Aorta (tissue), 5 donors: ENCODE measurements around the gene ARFGAP3. TPM values are rescaled to one million over a fixed set of nuclear protein-coding genes. Genes with fewer than 3 reads are reported as not detected.

Experiments
- ATAC-seq: fragments of 200-7000 bp; cut with Tn5 transposase; one replicate; pipeline ENCODE4 v1.9.1; 2022; ENCODE audit warnings: moderate library complexity; ENCODE audit not compliant: low FRiP score
- DNase-seq, 2 donors: peaks; one replicate each; pipeline ENCODE4 v3.0.0-alpha.2; 2020
- H3K27ac ChIP-seq, 2 donors: one replicate each; pipeline ENCODE4 v1.5.1; 2013; ENCODE audit warnings: low read length in 2 of 2, mild to moderate bottlenecking in 2 of 2, moderate library complexity in 2 of 2, control low read depth in 1 of 2, inconsistent platforms in 1 of 2, low read depth in 1 of 2
- H3K27me3 ChIP-seq, 2 donors: one replicate each; pipeline ENCODE4 v1.6.1; 2013; ENCODE audit warnings: control low read depth in 1 of 2, low read length in 1 of 2, mild to moderate bottlenecking in 1 of 2, moderate library complexity in 1 of 2; ENCODE audit not compliant: insufficient read depth in 2 of 2, control insufficient read depth in 1 of 2
- H3K36me3 ChIP-seq, 2 donors: one replicate each; pipeline ENCODE4 v1.6.1; 2013; ENCODE audit warnings: control low read depth in 1 of 2, low read length in 1 of 2, mild to moderate bottlenecking in 1 of 2; ENCODE audit not compliant: insufficient read depth in 2 of 2, control insufficient read depth in 1 of 2
- H3K4me1 ChIP-seq, 2 donors: one replicate each; pipeline ENCODE4 v1.6.1; 2013; ENCODE audit warnings: low read length in 2 of 2, control low read depth in 1 of 2, mild to moderate bottlenecking in 1 of 2, moderate library complexity in 1 of 2; ENCODE audit not compliant: insufficient read depth in 2 of 2, control insufficient read depth in 1 of 2
- H3K4me3 ChIP-seq, 2 donors: one replicate each; pipeline ENCODE4 v1.5.1; 2013; ENCODE audit warnings: low read length in 2 of 2, control low read depth in 1 of 2, mild to moderate bottlenecking in 1 of 2
- H3K9me3 ChIP-seq: one replicate; pipeline ENCODE4 v1.6.1; 2013; ENCODE audit warnings: mild to moderate bottlenecking, low read length; ENCODE audit not compliant: control insufficient read depth
- WGBS, 2 donors: extraction: QIAGEN DNeasy Blood & Tissue Kit; methylation state at CpG; one replicate each; pipeline ENCODE4 v1.1.7; 2013; 5-methylcytosine and 5-hydroxymethylcytosine counted together
- intact Hi-C, 2 donors: fragments of 100-400 bp; cut with DNase I; formaldehyde crosslinking; loops; one replicate each; pipeline versions ENCODE4 v1.14.2 to v1.15.0; 2022
- polyA plus RNA-seq, 2 donors: library from polyadenylated mRNA; stranded (reverse); fragments of 200-250 nt; gene quantifications; one replicate each; pipeline ENCODE4 v1.2.3, GENCODE V29; 2013
- total RNA-seq, 2 donors: library from RNA; stranded (reverse); fragmentation: NEBNext Ultra II Directional; extraction: Animal tissue kit (Norgen Biotek cat#: 25700); gene quantifications; one replicate each; pipeline ENCODE4 v1.2.1, GENCODE V29; 2021
- donor health status: healthy with polysubstance abuse.
- donor health status: Bipolar disorder and iron deficiency.
- donor health status: DM: no; HTN: no; CAD: no.
- donor health status: DM: no; HTN: no; CAD: no.
- donor health status: DM: yes; HTN: yes; CAD: no.

The ARFGAP3 gene
- total and polyA plus RNA-seq, 4 donors, result 40.1 to 60.5 (median 44.8) TPM

- WGBS, 2 donors, result 81 to 83% methylated on average over 14 of the region's 14 CpGs
- Histone ChIP-seq H3K27ac (no peak overlapping the region), H3K9me3 (no peaks in the 10 kb centered on the region), H3K36me3 (peaks cover 7 to 18% of the 10 kb centered on the region in 2 donors), H3K27me3 (no peaks in the 10 kb centered on the region), H3K4me1 (no peaks in the 10 kb centered on the region), H3K4me3 (no peak overlapping the region)
- intact Hi-C loops, result no loop called here
- DNase-seq (no peak), ATAC-seq (no peak)
Measured at GRCh38 chr22:42887523-42888507, 30.7 kb upstream of the ARFGAP3 start.

GRCh38 chr22:42887120-42887519 lies 30.0 kb upstream of the ARFGAP3 start:
- intact Hi-C loops, result no loop called here
- Histone ChIP-seq H3K9me3 (no peaks in the 10 kb centered on the region), H3K36me3 (peaks cover 7 to 18% of the 10 kb centered on the region in 2 donors), H3K4me3 (no peak overlapping the region), H3K27ac (no peak overlapping the region), H3K4me1 (no peaks in the 10 kb centered on the region), H3K27me3 (no peaks in the 10 kb centered on the region)
- WGBS, 2 donors, result 79 to 80% methylated on average over 7 of the region's 7 CpGs
- ATAC-seq (no peak), DNase-seq (no peak)

GRCh38 chr22:42885446-42885845 lies 28.4 kb upstream of the ARFGAP3 start:
- WGBS, 2 donors, result 57 to 65% methylated on average over 9 of the region's 9 CpGs
- Histone ChIP-seq H3K27ac (no peak overlapping the region), H3K9me3 (no peaks in the 10 kb centered on the region), H3K27me3 (no peaks in the 10 kb centered on the region), H3K36me3 (peaks cover 7 to 18% of the 10 kb centered on the region in 2 donors), H3K4me3 (no peak overlapping the region), H3K4me1 (no peaks in the 10 kb centered on the region)
- DNase-seq, result no peak
- ATAC-seq, result no peak
- intact Hi-C loops, result no loop called here

GRCh38 chr22:42884616-42885375 lies 27.7 kb upstream of the ARFGAP3 start:
- peaks cover 7 to 18% of the 10 kb centered on the region in 2 donors for H3K36me3 ChIP-seq
- no peak for DNase-seq
- no peaks in the 10 kb centered on the region for H3K4me1 ChIP-seq
- 76% methylated on average over 7 of the region's 7 CpGs for WGBS, 2 donors
- intact Hi-C loops, result no loop called here
- ATAC-seq, result no peak
- no peaks in the 10 kb centered on the region for H3K9me3 ChIP-seq
- no peak overlapping the region for H3K27ac ChIP-seq
- no peaks in the 10 kb centered on the region for H3K27me3 ChIP-seq
- H3K4me3 ChIP-seq, result no peak overlapping the region

- peaks cover 7 to 18% of the 10 kb centered on the region in 2 donors for H3K36me3 ChIP-seq
- 87 to 89% methylated on average over 9 of the region's 9 CpGs for WGBS, 2 donors
Measured at GRCh38 chr22:42883970-42884369, 26.9 kb upstream of the ARFGAP3 start.

GRCh38 chr22:42883121-42883520 lies 26.0 kb upstream of the ARFGAP3 start:
- H3K36me3 ChIP-seq, result peaks cover 7 to 13% of the 10 kb centered on the region in 2 donors
- H3K4me1 ChIP-seq, result no peaks in the 10 kb centered on the region
- no peak for DNase-seq
- ATAC-seq, result no peak
- H3K9me3 ChIP-seq, result no peaks in the 10 kb centered on the region
- H3K27me3 ChIP-seq, result no peaks in the 10 kb centered on the region
- intact Hi-C loops, result no loop called here
- 76 to 78% methylated on average over 8 of the region's 8 CpGs for WGBS, 2 donors
- H3K4me3 ChIP-seq, result no peak overlapping the region
- H3K27ac ChIP-seq, result no peak overlapping the region

More at GRCh38 chr22:42883970-42884369, 26.9 kb upstream of the ARFGAP3 start:
- ATAC-seq, result no peak
- Histone ChIP-seq H3K27me3 (no peaks in the 10 kb centered on the region), H3K4me3 (no peak overlapping the region), H3K27ac (no peak overlapping the region), H3K9me3 (no peaks in the 10 kb centered on the region), H3K4me1 (no peaks in the 10 kb centered on the region)
- intact Hi-C loops, result no loop called here
- DNase-seq, result no peak

- ATAC-seq (no peak), DNase-seq (no peak)
- Histone ChIP-seq H3K27me3 (no peaks in the 10 kb centered on the region), H3K4me1 (no peaks in the 10 kb centered on the region), H3K36me3 (peaks cover 7 to 14% of the 10 kb centered on the region in 2 donors), H3K9me3 (no peaks in the 10 kb centered on the region), H3K4me3 (no peak overlapping the region), H3K27ac (no peak overlapping the region)
- WGBS, 2 donors, result 81% methylated on average over 10 of the region's 10 CpGs
- intact Hi-C loops, result no loop called here
Measured at GRCh38 chr22:42881982-42882656, 25.0 kb upstream of the ARFGAP3 start.

- ATAC-seq (no peak), DNase-seq (no peak)
- Histone ChIP-seq H3K4me1 (no peaks in the 10 kb centered on the region), H3K9me3 (no peaks in the 10 kb centered on the region), H3K4me3 (no peak overlapping the region), H3K27me3 (no peaks in the 10 kb centered on the region), H3K36me3 (peaks cover 7 to 16% of the 10 kb centered on the region in 2 donors), H3K27ac (no peak overlapping the region)
- WGBS, 2 donors, result 87 to 89% methylated on average over 12 of the region's 12 CpGs
- intact Hi-C loops, result no loop called here
Measured at GRCh38 chr22:42881298-42881697, 24.2 kb upstream of the ARFGAP3 start.
